ENCODE results near the gene IL3.

DNA sequence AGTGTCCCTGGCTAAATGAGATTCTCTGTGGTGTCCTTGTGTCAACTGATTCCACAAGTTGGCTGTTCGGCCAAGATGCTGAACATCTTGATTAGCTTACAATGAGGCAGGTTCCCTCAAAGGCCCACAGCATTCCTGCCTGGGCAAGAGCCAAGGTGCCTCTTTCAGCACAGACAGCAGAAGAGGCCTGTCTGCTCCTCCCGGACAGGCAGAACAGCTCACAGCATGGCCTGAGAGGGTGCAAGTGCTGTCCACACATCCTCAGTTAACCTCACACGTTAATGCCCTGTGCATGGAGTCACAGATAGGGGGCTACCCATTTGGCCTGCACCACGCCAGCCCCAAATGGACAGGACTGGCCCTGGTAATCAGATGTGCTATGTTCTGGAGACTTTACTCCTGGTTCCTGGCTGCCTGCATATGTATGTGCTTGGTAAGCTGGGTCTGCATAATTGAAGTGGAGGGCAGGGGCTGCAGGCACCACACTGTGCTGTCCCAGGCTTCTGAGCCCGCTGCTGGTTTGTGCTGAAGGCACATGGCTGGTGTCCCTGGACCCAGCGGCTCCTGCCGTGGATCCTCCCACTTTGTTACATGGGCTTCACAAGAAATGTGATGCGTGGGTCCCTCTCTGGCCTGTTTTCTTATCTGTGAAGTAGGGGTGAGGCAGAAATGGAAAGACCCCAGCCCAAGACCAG lies 22.0 kb downstream of the IL3 start:
- TF ChIP-seq CTCF (IDR thresholded peaks at IDR 0.05) (no peak), POLR2A (IDR thresholded peaks at IDR 0.05) (no peak), POLR2AphosphoS5 (IDR thresholded peaks at IDR 0.05) (no peak), EP300 (IDR thresholded peaks at IDR 0.05) (no peak)
